Hepatic stellate cell (primary cell): ENCODE measurements around the gene VAT1L.

ENCODE experiments used
- DNase-seq: peaks from one replicate; pipeline ENCODE4 v3.0.0; 2011; ENCODE audit warnings: low spot score

The VAT1L gene

GRCh38 chr16:77834635-77835540 is 46.5 kb downstream of the VAT1L start:
- peak; percentile 7 for DNase-seq

- DNase-seq = no peak
Observed at GRCh38 chr16:77836801-77837200, 48.4 kb downstream of the VAT1L start.

GRCh38 chr16:77838597-77839255 is 50.4 kb downstream of the VAT1L start:
- no peak for DNase-seq

- DNase-seq = no peak
Observed at GRCh38 chr16:77840093-77840492, 51.7 kb downstream of the VAT1L start.

GRCh38 chr16:77840673-77841501 is 52.5 kb downstream of the VAT1L start:
- DNase-seq = no peak

GRCh38 chr16:77841502-77841763 is 53.1 kb downstream of the VAT1L start:
- no peak for DNase-seq

- no peak for DNase-seq
Observed at GRCh38 chr16:77842468-77842867, 54.1 kb downstream of the VAT1L start.

GRCh38 chr16:77843405-77843804 is 55.0 kb downstream of the VAT1L start:
- DNase-seq = no peak

GRCh38 chr16:77844801-77845200 is 56.4 kb downstream of the VAT1L start:
- DNase-seq = no peak

GRCh38 chr16:77849646-77850258 is 61.4 kb downstream of the VAT1L start:
- no peak for DNase-seq

- no peak for DNase-seq
Observed at GRCh38 chr16:77850636-77851333, 62.4 kb downstream of the VAT1L start.

GRCh38 chr16:77853161-77853560 is 64.8 kb downstream of the VAT1L start:
- DNase-seq = no peak

GRCh38 chr16:77856438-77857160 is 68.2 kb downstream of the VAT1L start:
- DNase-seq = no peak

GRCh38 chr16:77858060-77858459 is 69.7 kb downstream of the VAT1L start:
- DNase-seq = no peak

GRCh38 chr16:77859493-77860232 is 71.3 kb downstream of the VAT1L start:
- no peak for DNase-seq

GRCh38 chr16:77860953-77861352 is 72.6 kb downstream of the VAT1L start:
- no peak for DNase-seq

GRCh38 chr16:77863250-77863649 is 74.9 kb downstream of the VAT1L start:
- no peak for DNase-seq

- no peak for DNase-seq
Observed at GRCh38 chr16:77866752-77867151, 78.4 kb downstream of the VAT1L start.

GRCh38 chr16:77868052-77868451 is 79.7 kb downstream of the VAT1L start:
- no peak for DNase-seq

GRCh38 chr16:77868478-77868877 is 80.1 kb downstream of the VAT1L start:
- DNase-seq = no peak
